GM20000 (cell line): ENCODE data around the gene IFIT1B.

ENCODE experiments used
- DNase-seq: peaks from one replicate; pipeline ENCODE4 v3.0.0; 2012; ENCODE audit warnings: low spot score
- CTCF ChIP-seq: IDR thresholded peaks from 2 replicates; pipeline ENCODE4 v1.5.1; 2012; ENCODE audit warnings: mild to moderate bottlenecking, control low read depth; ENCODE audit errors: extremely low read depth, missing control alignments

Gene IFIT1B

GRCh38 chr10:89363729-89364442, 14.0 kb upstream of the IFIT1B start:
- no peak for DNase-seq
- TF ChIP-seq CTCF = no peak

- no peak for DNase-seq
These were observed 13.3 kb upstream of the IFIT1B start for GRCh38 chr10:89364531-89364930.

GRCh38 chr10:89367529-89367928, 10.3 kb upstream of the IFIT1B start:
- no peak for TF ChIP-seq CTCF
- peak; percentile 68 for DNase-seq

More at GRCh38 chr10:89364531-89364930, 13.3 kb upstream of the IFIT1B start:
- no peak for TF ChIP-seq CTCF

- no peak for TF ChIP-seq CTCF
- DNase-seq = no peak
These were observed 9.7 kb upstream of the IFIT1B start for GRCh38 chr10:89368129-89368528.

- no peak for TF ChIP-seq CTCF
- DNase-seq = peak; percentile 46
These were observed 8.4 kb upstream of the IFIT1B start for GRCh38 chr10:89369156-89370105.

DNA sequence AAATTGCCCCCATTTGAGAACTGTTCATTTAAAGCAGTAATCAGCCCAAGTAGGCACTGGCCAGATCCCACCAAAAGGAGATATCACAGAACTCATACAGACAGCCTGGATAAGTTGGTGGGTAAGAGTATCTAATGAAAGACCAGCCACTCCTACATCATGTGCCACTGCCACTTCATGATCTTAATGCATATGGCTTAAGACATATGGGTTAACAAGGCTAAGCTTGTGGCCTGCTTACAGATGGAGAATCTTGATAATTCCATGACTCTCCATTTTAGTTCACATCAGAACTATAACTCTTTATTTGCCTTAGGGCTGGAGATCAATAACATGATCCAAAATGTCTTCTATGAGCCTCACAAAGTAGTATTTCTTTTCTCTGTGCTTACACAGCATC, 6.8 kb upstream of the IFIT1B start:
- TF ChIP-seq CTCF = no peak

GRCh38 chr10:89371987-89372386, 5.9 kb upstream of the IFIT1B start:
- DNase-seq = no peak

More for the DNA sequence above, 6.8 kb upstream of the IFIT1B start:
- DNase-seq = no peak

More at GRCh38 chr10:89371987-89372386, 5.9 kb upstream of the IFIT1B start:
- TF ChIP-seq CTCF = no peak
